ENCODE measurements around the gene REXO5.

DNA sequence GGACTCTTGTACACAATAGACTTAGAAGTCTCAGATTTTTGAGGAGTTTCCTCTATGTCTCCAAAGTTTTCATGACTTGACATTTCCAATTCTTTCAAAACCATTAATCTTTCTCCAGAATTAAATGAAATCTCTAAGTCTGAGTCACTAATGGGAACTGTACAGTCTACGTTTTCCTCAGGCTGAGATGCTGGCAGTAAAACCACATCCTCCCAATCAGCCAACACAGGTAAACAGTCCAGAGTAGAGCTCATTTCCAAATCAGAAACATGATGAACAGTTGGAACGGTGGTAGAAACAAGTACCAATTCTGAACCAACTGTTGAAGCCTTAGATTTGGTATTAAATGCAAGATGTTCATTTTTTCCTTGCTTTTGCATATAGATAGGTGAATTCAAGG lies 8.0 kb upstream of the REXO5 start:
- TF ChIP-seq, protein P1, sequence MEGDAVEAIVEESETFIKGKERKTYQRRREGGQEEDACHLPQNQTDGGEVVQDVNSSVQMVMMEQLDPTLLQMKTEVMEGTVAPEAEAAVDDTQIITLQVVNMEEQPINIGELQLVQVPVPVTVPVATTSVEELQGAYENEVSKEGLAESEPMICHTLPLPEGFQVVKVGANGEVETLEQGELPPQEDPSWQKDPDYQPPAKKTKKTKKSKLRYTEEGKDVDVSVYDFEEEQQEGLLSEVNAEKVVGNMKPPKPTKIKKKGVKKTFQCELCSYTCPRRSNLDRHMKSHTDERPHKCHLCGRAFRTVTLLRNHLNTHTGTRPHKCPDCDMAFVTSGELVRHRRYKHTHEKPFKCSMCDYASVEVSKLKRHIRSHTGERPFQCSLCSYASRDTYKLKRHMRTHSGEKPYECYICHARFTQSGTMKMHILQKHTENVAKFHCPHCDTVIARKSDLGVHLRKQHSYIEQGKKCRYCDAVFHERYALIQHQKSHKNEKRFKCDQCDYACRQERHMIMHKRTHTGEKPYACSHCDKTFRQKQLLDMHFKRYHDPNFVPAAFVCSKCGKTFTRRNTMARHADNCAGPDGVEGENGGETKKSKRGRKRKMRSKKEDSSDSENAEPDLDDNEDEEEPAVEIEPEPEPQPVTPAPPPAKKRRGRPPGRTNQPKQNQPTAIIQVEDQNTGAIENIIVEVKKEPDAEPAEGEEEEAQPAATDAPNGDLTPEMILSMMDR (IDR thresholded peaks at IDR 0.05; ENCODE audit: low read length) = no peak
- no peak for TF ChIP-seq EZH2 (optimal IDR thresholded peaks at IDR 0.05; ENCODE audit: low read depth, low read length)

Data from MM.1S (cell line).